HepG2 (cell line): Measurements from ENCODE around the gene OR2AG1. TPM values are rescaled to one million over a fixed set of nuclear protein-coding genes. Genes with fewer than 3 reads are reported as not detected.

Source experiments
- ATAC-seq: fragments of 200-7000 bp; cut with Tn5 transposase; 3 replicates; pipeline ENCODE4 v1.9.1; 2020; ENCODE audit warnings: mild to moderate bottlenecking, moderate library complexity
- BruUV-seq: library from RNA; stranded (reverse); fragments of 400-500 nt; replicated peaks from 2 replicates; lab custom pipeline; 2021; lab: Mats Ljungman, UMichigan
- CTCF ChIA-PET: fragments of 300-600 bp; formaldehyde crosslinking; extraction: SDS; loops from one replicate; lab custom pipeline; 2021; ENCODE audit warnings: low total read pairs, inconsistent platforms, low intra/inter-chr PET ratio; lab: Yijun Ruan, JAX
- POLR2A ChIA-PET: fragments of 350-600 bp; sonication (Branson Sonifier 250); formaldehyde crosslinking; loops from one replicate; lab custom pipeline; 2020; ENCODE audit warnings: antibody characterized with exemption, inconsistent platforms; lab: Yijun Ruan, JAX
- DNase-seq: peaks from one replicate; pipeline ENCODE4 v3.0.0-alpha.2; 2015; ENCODE audit warnings: low spot score
- FAIRE-seq: peaks from 3 replicates; lab custom pipeline; 2011; peaks lifted over from hg19 to GRCh38; lab: Jason Lieb, UNC
- H2AFZ ChIP-seq: one replicate; pipeline ENCODE4 v1.6.1; 2011; ENCODE audit warnings: low read length, inconsistent platforms
- H3K27ac ChIP-seq: fragments of 300-600 bp; 3 replicates; pipeline ENCODE4 v1.8.0; 2011; ENCODE audit warnings: mixed run types, mild to moderate bottlenecking, mixed read lengths, low read length, inconsistent platforms; ENCODE audit not compliant: insufficient read depth; ENCODE audit errors: extremely low read length
- H3K27me3 ChIP-seq, 2 experiments: fragments of 200-600 bp in 1 of 2; 2 replicates in 1 of 2; 3 replicates in 1 of 2; pipeline versions ENCODE4 v1.6.0 to v1.8.0; 2011; ENCODE audit warnings: low read length in 2 of 2, mild to moderate bottlenecking in 2 of 2, moderate library complexity in 2 of 2, inconsistent platforms in 1 of 2; ENCODE audit not compliant: insufficient read depth in 2 of 2, control insufficient read depth in 1 of 2
- H3K36me3 ChIP-seq, 2 experiments: fragments of 200-600 bp in 1 of 2; replicated peaks in 1 of 2; 2 replicates in 1 of 2; 3 replicates in 1 of 2; pipeline versions ENCODE4 v1.5.1 to v1.8.0; 2011; ENCODE audit warnings: low read length in 2 of 2, inconsistent platforms in 1 of 2; ENCODE audit not compliant: insufficient read depth in 2 of 2, control insufficient read depth in 1 of 2
- H3K4me1 ChIP-seq: 2 replicates; pipeline ENCODE4 v1.5.1; 2012; ENCODE audit warnings: low read length, inconsistent platforms; ENCODE audit not compliant: insufficient read depth
- H3K4me2 ChIP-seq: 2 replicates; pipeline ENCODE4 v1.6.0; 2011; ENCODE audit warnings: low read depth, low read length, inconsistent platforms
- H3K4me3 ChIP-seq, 3 experiments: fragments of 200-600 bp in 1 of 3; sonication (generic), shearing (Covaris generic) in 1 of 3; replicated peaks in 1 of 3; 2 replicates each; pipeline ENCODE4 v1.5.1; 2011 to 2016; ENCODE audit warnings: low read length in 3 of 3, inconsistent platforms in 2 of 3, low read depth in 2 of 3, mild to moderate bottlenecking in 2 of 3, control low read depth in 1 of 3, mixed read lengths in 1 of 3; ENCODE audit not compliant: insufficient read depth in 1 of 3
- H3K79me2 ChIP-seq: one replicate; pipeline ENCODE4 v1.6.1; 2011; ENCODE audit warnings: low read length, inconsistent platforms; ENCODE audit not compliant: insufficient read depth
- H3K9ac ChIP-seq: 2 replicates; pipeline ENCODE4 v1.6.0; 2011; ENCODE audit warnings: mild to moderate bottlenecking, low read depth, low read length, inconsistent platforms; ENCODE audit not compliant: insufficient read depth
- H3K9me3 ChIP-seq: 2 replicates; pipeline ENCODE4 v1.5.1; 2012; ENCODE audit warnings: mild to moderate bottlenecking, low read length
- H4K20me1 ChIP-seq: 2 replicates; pipeline ENCODE4 v1.6.0; 2011; ENCODE audit warnings: inconsistent platforms, mild to moderate bottlenecking, low read length, moderate library complexity; ENCODE audit not compliant: insufficient read depth
- SAFB2 ChIP-seq: sonication (generic); formaldehyde crosslinking; IDR thresholded peaks from 2 replicates; pipeline ENCODE4 v1.5.1; 2020; ENCODE audit warnings: missing genetic modification reagents, low read depth, mild to moderate bottlenecking, borderline replicate concordance
- SRSF1 ChIP-seq: fragments of 200-400 bp; formaldehyde crosslinking; optimal IDR thresholded peaks from 2 replicates; pipeline ENCODE3; 2017; ENCODE audit warnings: mild to moderate bottlenecking, low read depth, low read length, moderate library complexity
- TRIM24 ChIP-seq: sonication (generic); formaldehyde crosslinking; IDR thresholded peaks from 2 replicates; pipeline ENCODE4 v1.8.0; 2022; ENCODE audit warnings: mild to moderate bottlenecking, missing genetic modification reagents
- ZNF263 ChIP-seq: sonication (generic); formaldehyde crosslinking; IDR thresholded peaks from 2 replicates; pipeline ENCODE4 v1.4.0; 2020; ENCODE audit warnings: missing genetic modification reagents
- ZNF660 ChIP-seq: sonication (generic); formaldehyde crosslinking; IDR thresholded peaks from 2 replicates; pipeline ENCODE4 v1.5.1; 2020; ENCODE audit warnings: mild to moderate bottlenecking, low read depth, missing genetic modification reagents, borderline replicate concordance
- ZNF746 ChIP-seq: sonication (generic); formaldehyde crosslinking; IDR thresholded peaks from 2 replicates; pipeline ENCODE4 v1.8.0; 2022; ENCODE audit warnings: mild to moderate bottlenecking, missing genetic modification reagents
- ZSCAN20 ChIP-seq: sonication (generic); formaldehyde crosslinking; IDR thresholded peaks from 2 replicates; pipeline ENCODE4 v1.4.0; 2020; ENCODE audit warnings: missing genetic modification reagents, mild to moderate bottlenecking, borderline replicate concordance
- ZSCAN30 ChIP-seq: sonication (generic); formaldehyde crosslinking; IDR thresholded peaks from 2 replicates; pipeline ENCODE4 v1.5.0; 2020; ENCODE audit warnings: mild to moderate bottlenecking, missing genetic modification reagents
- WGBS: methylation state at CpG from one replicate; pipeline ENCODE4 v1.1.6; 2017; ENCODE audit warnings: low lambda C conversion rate; 5-methylcytosine and 5-hydroxymethylcytosine counted together
- in situ Hi-C: cut with HindIII; loops from 2 replicates; pipeline ENCODE4 v1.10.0; 2017; ENCODE audit warnings: low pct_unique_long_range_greater_than_20kb; ENCODE audit not compliant: extremely low pct_ligation_motif_present
- intact Hi-C: fragments of 100-400 bp; cut with micrococcal nuclease; formaldehyde crosslinking; loops from one replicate; pipeline ENCODE4 v1.10.0; 2022; ENCODE audit not compliant: unreplicated experiment
- polyA plus RNA-seq, 8 experiments: library from polyadenylated mRNA; depleted of rRNA in 3 of 8; stranded (reverse) in 7 of 8; unstranded in 1 of 8; fragments of >200 nt; fragmentation: Illumina TruSeq in 4 of 8; extraction: Trizol in 4 of 8; gene quantifications; 2 replicates each; pipeline versions ENCODE4 v1.2.1 to v1.2.3, GENCODE V29; 2011 to 2016; ENCODE audit warnings: low read depth in 4 of 8, missing spikeins in 1 of 8, mixed read lengths in 1 of 8; ENCODE audit not compliant: insufficient read depth in 1 of 8
- total RNA-seq, 5 experiments: library from RNA; depleted of rRNA; stranded (reverse); fragments of >200 nt; fragmentation: Illumina TruSeq; extraction: Trizol; gene quantifications; 2 replicates each; pipeline ENCODE4 v1.2.3, GENCODE V29; 2016; ENCODE audit warnings: low read depth in 1 of 5
- TF ChIP-seq, protein P1 (sequence below): sonication (generic); formaldehyde crosslinking; IDR thresholded peaks from 2 replicates; pipeline ENCODE4 v1.4.0; 2020; ENCODE audit warnings: missing genetic modification reagents
- TF ChIP-seq, protein P2 (sequence below): sonication (generic); formaldehyde crosslinking; IDR thresholded peaks from 2 replicates; pipeline ENCODE4 v1.8.0; 2023; ENCODE audit warnings: mild to moderate bottlenecking, missing genetic modification reagents
- TF ChIP-seq, protein P3 (sequence below): sonication (generic); formaldehyde crosslinking; IDR thresholded peaks from 2 replicates; pipeline ENCODE4 v1.5.1; 2020; ENCODE audit warnings: missing genetic modification reagents, mild to moderate bottlenecking, borderline replicate concordance
- TF ChIP-seq, protein P4 (sequence below): sonication (generic); formaldehyde crosslinking; IDR thresholded peaks from 2 replicates; pipeline ENCODE4 v1.9.0; 2021; ENCODE audit warnings: missing genetic modification reagents, borderline replicate concordance

OR2AG1 gene
- total and polyA plus RNA-seq, 2 of the 13 experiments (the other 11 are each of a cell fraction or from before 2014, with no cell fraction given): not detected

DNA sequence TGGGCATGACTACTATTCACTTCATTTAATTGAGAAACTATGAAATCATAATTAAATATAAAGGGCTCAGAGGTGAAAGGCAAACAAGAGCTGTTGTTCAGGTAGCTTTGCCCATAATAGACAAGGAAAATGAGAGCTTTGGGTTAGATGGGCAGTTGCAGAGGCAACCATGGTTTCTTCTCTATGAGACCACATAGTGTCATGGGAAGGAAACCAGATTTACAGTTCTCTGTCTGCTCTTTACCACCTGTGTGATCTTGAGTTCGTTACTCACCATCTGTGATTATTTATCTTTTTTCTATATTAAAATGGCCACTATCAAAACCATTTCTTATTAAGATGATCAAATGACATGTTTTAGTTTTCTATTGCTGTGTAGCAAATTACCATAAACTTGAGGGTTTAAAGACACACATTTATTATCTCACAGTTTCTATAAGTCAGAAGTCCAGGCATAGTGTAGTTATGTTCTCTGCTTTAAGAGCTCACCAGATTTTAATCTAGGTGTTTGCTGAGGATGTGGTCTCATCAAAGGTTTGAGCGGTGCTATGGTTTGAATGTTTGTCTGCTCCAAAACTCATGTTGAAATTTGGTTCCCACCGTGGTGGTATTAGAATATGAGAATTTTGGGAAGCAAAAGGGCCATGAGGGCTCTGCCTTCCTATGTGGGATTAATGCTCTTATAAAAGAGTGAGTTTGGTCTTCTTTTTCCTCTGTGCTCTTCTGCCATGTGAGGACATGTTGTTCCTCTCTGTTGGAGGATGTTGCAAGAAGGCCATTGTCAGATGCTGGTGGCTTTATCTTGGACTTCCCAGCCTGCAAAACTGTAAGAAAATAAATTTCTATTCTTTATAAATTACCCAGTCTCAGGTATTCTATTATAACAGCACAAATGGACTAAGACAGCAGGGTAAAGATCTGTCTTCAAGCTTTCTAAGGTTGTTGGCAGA lies 49.2 kb upstream of the OR2AG1 start (continued):
- TF ChIP-seq, protein P1, sequence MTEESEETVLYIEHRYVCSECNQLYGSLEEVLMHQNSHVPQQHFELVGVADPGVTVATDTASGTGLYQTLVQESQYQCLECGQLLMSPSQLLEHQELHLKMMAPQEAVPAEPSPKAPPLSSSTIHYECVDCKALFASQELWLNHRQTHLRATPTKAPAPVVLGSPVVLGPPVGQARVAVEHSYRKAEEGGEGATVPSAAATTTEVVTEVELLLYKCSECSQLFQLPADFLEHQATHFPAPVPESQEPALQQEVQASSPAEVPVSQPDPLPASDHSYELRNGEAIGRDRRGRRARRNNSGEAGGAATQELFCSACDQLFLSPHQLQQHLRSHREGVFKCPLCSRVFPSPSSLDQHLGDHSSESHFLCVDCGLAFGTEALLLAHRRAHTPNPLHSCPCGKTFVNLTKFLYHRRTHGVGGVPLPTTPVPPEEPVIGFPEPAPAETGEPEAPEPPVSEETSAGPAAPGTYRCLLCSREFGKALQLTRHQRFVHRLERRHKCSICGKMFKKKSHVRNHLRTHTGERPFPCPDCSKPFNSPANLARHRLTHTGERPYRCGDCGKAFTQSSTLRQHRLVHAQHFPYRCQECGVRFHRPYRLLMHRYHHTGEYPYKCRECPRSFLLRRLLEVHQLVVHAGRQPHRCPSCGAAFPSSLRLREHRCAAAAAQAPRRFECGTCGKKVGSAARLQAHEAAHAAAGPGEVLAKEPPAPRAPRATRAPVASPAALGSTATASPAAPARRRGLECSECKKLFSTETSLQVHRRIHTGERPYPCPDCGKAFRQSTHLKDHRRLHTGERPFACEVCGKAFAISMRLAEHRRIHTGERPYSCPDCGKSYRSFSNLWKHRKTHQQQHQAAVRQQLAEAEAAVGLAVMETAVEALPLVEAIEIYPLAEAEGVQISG (CRISPR knock-in tag): no peak
- TF ChIP-seq ZNF660 (CRISPR knock-in tag): no peak
- TF ChIP-seq, protein P2, sequence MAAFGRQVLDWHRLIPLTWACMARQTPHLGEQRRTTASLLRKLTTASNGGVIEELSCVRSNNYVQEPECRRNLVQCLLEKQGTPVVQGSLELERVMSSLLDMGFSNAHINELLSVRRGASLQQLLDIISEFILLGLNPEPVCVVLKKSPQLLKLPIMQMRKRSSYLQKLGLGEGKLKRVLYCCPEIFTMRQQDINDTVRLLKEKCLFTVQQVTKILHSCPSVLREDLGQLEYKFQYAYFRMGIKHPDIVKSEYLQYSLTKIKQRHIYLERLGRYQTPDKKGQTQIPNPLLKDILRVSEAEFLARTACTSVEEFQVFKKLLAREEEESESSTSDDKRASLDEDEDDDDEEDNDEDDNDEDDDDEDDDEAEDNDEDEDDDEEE (CRISPR knock-in tag): no peak
- TF ChIP-seq SRSF1: no peak
- TF ChIP-seq ZSCAN30 (CRISPR knock-in tag): no peak
- TF ChIP-seq, all 625 proteins: peak for 0

DNA sequence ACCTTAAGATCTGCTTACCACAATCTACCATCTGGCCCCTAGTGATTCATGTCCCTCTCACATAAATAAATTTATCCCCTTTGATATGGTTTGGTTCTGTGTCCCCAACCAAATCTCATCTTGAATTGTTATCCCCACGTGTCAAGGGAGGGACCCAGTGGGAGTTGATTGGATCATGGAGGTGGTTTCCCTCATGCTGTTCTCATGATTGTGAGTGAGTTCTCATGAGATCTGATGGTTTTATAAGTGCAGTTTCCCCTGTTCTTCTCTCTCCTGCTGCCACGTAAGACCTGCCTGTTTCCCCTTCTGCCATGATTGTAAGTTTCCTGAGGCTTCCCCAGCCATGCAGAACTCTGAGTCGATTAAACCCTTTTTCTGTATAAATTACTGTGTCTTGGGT lies 48.2 kb upstream of the OR2AG1 start:
- Histone ChIP-seq H3K9me3 (no peaks in the 10 kb centered on the region), H3K4me3 (no peak overlapping the region), H3K36me3 (no peaks in the 10 kb centered on the region), H3K4me2 (no peak overlapping the region), H3K27me3 (no peaks in the 10 kb centered on the region), H3K4me1 (no peaks in the 10 kb centered on the region), H2AFZ (no peak overlapping the region), H3K9ac (no peak overlapping the region), H4K20me1 (no peaks in the 10 kb centered on the region), H3K27ac (no peak overlapping the region), H3K79me2 (no peaks in the 10 kb centered on the region)
- ChIA-PET CTCF (no interaction called here), POLR2A (no interaction called here)
- no peak for FAIRE-seq
- BruUV-seq: no TSS peak
- no peak for DNase-seq
- no peak for ATAC-seq
- WGBS: 2% methylated on average over 3 of the region's 3 CpGs
- in situ Hi-C loops: no loop called here
- intact Hi-C loops: no loop called here
- no peak for TF ChIP-seq SAFB2
- TF ChIP-seq, protein P3, sequence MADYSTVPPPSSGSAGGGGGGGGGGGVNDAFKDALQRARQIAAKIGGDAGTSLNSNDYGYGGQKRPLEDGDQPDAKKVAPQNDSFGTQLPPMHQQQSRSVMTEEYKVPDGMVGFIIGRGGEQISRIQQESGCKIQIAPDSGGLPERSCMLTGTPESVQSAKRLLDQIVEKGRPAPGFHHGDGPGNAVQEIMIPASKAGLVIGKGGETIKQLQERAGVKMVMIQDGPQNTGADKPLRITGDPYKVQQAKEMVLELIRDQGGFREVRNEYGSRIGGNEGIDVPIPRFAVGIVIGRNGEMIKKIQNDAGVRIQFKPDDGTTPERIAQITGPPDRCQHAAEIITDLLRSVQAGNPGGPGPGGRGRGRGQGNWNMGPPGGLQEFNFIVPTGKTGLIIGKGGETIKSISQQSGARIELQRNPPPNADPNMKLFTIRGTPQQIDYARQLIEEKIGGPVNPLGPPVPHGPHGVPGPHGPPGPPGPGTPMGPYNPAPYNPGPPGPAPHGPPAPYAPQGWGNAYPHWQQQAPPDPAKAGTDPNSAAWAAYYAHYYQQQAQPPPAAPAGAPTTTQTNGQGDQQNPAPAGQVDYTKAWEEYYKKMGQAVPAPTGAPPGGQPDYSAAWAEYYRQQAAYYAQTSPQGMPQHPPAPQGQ: no peak
- TF ChIP-seq ZNF263 (CRISPR knock-in tag): no peak
- TF ChIP-seq ZSCAN20 (CRISPR knock-in tag): no peak
- TF ChIP-seq ZNF746 (CRISPR knock-in tag): no peak
- TF ChIP-seq TRIM24 (CRISPR knock-in tag): no peak
- TF ChIP-seq, protein P4, sequence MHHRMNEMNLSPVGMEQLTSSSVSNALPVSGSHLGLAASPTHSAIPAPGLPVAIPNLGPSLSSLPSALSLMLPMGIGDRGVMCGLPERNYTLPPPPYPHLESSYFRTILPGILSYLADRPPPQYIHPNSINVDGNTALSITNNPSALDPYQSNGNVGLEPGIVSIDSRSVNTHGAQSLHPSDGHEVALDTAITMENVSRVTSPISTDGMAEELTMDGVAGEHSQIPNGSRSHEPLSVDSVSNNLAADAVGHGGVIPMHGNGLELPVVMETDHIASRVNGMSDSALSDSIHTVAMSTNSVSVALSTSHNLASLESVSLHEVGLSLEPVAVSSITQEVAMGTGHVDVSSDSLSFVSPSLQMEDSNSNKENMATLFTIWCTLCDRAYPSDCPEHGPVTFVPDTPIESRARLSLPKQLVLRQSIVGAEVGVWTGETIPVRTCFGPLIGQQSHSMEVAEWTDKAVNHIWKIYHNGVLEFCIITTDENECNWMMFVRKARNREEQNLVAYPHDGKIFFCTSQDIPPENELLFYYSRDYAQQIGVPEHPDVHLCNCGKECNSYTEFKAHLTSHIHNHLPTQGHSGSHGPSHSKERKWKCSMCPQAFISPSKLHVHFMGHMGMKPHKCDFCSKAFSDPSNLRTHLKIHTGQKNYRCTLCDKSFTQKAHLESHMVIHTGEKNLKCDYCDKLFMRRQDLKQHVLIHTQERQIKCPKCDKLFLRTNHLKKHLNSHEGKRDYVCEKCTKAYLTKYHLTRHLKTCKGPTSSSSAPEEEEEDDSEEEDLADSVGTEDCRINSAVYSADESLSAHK (CRISPR knock-in tag): no peak
